A673 (cell line): ENCODE measurements around the gene PPP2R5D. TPM values are rescaled to one million over a fixed set of nuclear protein-coding genes. Genes with fewer than 3 reads are reported as not detected.

Source experiments
- BruUV-seq: library from RNA; stranded (reverse); fragments of 400-500 nt; replicated peaks from 2 replicates; lab custom pipeline; 2021; lab: Mats Ljungman, UMichigan
- CTCF ChIA-PET: fragments of 300-600 bp; sonication (Branson Sonifier 250); formaldehyde crosslinking; loops from one replicate; lab custom pipeline; 2022; ENCODE audit warnings: antibody characterized with exemption; lab: Charles Lee
- POLR2A ChIA-PET: fragments of 300-600 bp; sonication (Branson Sonifier 250); formaldehyde crosslinking; loops from one replicate; lab custom pipeline; 2022; ENCODE audit warnings: antibody characterized with exemption; ENCODE audit not compliant: low non-redundant PET; lab: Charles Lee
- DNase-seq: peaks from one replicate; pipeline ENCODE4 v3.0.0-alpha.2; 2015; ENCODE audit warnings: low spot score
- H3K27ac ChIP-seq: fragments of 200-600 bp; sonication (generic); 2 replicates; pipeline ENCODE4 v1.5.1; 2016; ENCODE audit warnings: mixed run types, low read depth, mild to moderate bottlenecking, mixed read lengths, antibody characterized with exemption, low read length; ENCODE audit not compliant: poor library complexity, severe bottlenecking
- H3K27me3 ChIP-seq: fragments of 200-600 bp; sonication (generic); replicated peaks from 2 replicates; pipeline ENCODE4 v1.6.1; 2017; ENCODE audit warnings: mixed run types, low read depth, mild to moderate bottlenecking, mixed read lengths, antibody characterized with exemption, low read length; ENCODE audit not compliant: insufficient read depth, poor library complexity
- H3K36me3 ChIP-seq: fragments of 200-600 bp; sonication (generic); 2 replicates; pipeline ENCODE4 v1.6.1; 2016; ENCODE audit warnings: mixed run types, mild to moderate bottlenecking, mixed read lengths, antibody characterized with exemption, low read length; ENCODE audit not compliant: insufficient read depth, poor library complexity, severe bottlenecking
- H3K4me1 ChIP-seq: fragments of 200-600 bp; sonication (generic); 2 replicates; pipeline ENCODE4 v1.6.1; 2017; ENCODE audit warnings: mixed run types, mild to moderate bottlenecking, mixed read lengths, antibody characterized with exemption, low read length; ENCODE audit not compliant: insufficient read depth, poor library complexity, severe bottlenecking
- H3K4me3 ChIP-seq: fragments of 200-600 bp; sonication (generic); 2 replicates; pipeline ENCODE4 v1.5.1; 2016; ENCODE audit warnings: low read depth, mixed run types, mild to moderate bottlenecking, mixed read lengths, low read length; ENCODE audit not compliant: poor library complexity, severe bottlenecking
- H3K9me3 ChIP-seq: fragments of 200-600 bp; sonication (generic); 2 replicates; pipeline ENCODE4 v1.6.1; 2016; ENCODE audit warnings: mixed run types, low read depth, mild to moderate bottlenecking, mixed read lengths, antibody characterized with exemption, low read length; ENCODE audit not compliant: poor library complexity, severe bottlenecking
- EZH2 ChIP-seq: fragments of 200-600 bp; sonication (generic); IDR thresholded peaks from 2 replicates; pipeline ENCODE4 v1.6.1; 2017; ENCODE audit warnings: borderline replicate concordance, low read depth, mild to moderate bottlenecking, mixed read lengths, antibody characterized with exemption, low read length; ENCODE audit not compliant: poor library complexity, severe bottlenecking
- intact Hi-C: fragments of 100-400 bp; cut with micrococcal nuclease; formaldehyde crosslinking; loops from one replicate; pipeline ENCODE4 v1.10.0; 2022; ENCODE audit not compliant: unreplicated experiment
- total RNA-seq: library from RNA; stranded (reverse); gene quantifications from 2 replicates; pipeline ENCODE4 v1.2.3, GENCODE V29; 2021
- TF ChIP-seq, protein P1 (sequence below): fragments of 300-800, 200-600 bp; sonication (generic); conservative IDR thresholded peaks from 2 replicates; pipeline ENCODE4 v1.5.1; 2017; ENCODE audit warnings: low read depth, mild to moderate bottlenecking, antibody characterized with exemption, low read length, moderate library complexity, mixed read lengths

PPP2R5D gene
- total RNA-seq, 1 experiment from 2014 or later, result 73.6 TPM

GRCh38 chr6:43001843-43002242, 17.5 kb downstream of the PPP2R5D start:
- no TSS peak for BruUV-seq
- H3K9me3 ChIP-seq, result no peaks in the 10 kb centered on the region
- no peaks in the 10 kb centered on the region for H3K27me3 ChIP-seq
- intact Hi-C loops, result no loop called here
- H3K36me3 ChIP-seq, result peaks cover under 1% of the 10 kb centered on the region
- ChIA-PET CTCF (no interaction called here), POLR2A (no interaction called here)
- no peak for DNase-seq
- no peak overlapping the region for H3K27ac ChIP-seq
- H3K4me3 ChIP-seq, result no peak overlapping the region
- no peak for TF ChIP-seq EZH2
- TF ChIP-seq, protein P1, sequence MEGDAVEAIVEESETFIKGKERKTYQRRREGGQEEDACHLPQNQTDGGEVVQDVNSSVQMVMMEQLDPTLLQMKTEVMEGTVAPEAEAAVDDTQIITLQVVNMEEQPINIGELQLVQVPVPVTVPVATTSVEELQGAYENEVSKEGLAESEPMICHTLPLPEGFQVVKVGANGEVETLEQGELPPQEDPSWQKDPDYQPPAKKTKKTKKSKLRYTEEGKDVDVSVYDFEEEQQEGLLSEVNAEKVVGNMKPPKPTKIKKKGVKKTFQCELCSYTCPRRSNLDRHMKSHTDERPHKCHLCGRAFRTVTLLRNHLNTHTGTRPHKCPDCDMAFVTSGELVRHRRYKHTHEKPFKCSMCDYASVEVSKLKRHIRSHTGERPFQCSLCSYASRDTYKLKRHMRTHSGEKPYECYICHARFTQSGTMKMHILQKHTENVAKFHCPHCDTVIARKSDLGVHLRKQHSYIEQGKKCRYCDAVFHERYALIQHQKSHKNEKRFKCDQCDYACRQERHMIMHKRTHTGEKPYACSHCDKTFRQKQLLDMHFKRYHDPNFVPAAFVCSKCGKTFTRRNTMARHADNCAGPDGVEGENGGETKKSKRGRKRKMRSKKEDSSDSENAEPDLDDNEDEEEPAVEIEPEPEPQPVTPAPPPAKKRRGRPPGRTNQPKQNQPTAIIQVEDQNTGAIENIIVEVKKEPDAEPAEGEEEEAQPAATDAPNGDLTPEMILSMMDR, result no peak
- H3K4me1 ChIP-seq, result no peaks in the 10 kb centered on the region

- H3K27ac ChIP-seq, result no peak overlapping the region
- TF ChIP-seq, protein P1, result no peak
- intact Hi-C loops, result no loop called here
- H3K4me1 ChIP-seq, result no peaks in the 10 kb centered on the region
- no peak overlapping the region for H3K4me3 ChIP-seq
- POLR2A ChIA-PET, result no interaction called here
- no peaks in the 10 kb centered on the region for H3K27me3 ChIP-seq
- CTCF ChIA-PET, result no interaction called here
- peaks cover 40% of the 10 kb centered on the region for H3K36me3 ChIP-seq
- H3K9me3 ChIP-seq, result no peaks in the 10 kb centered on the region
- DNase-seq, result no peak
- no TSS peak for BruUV-seq
Measured at GRCh38 chr6:43005844-43006243, 21.5 kb downstream of the PPP2R5D start.

GRCh38 chr6:43006251-43006650, 21.9 kb downstream of the PPP2R5D start:
- H3K27me3 ChIP-seq, result no peaks in the 10 kb centered on the region
- H3K27ac ChIP-seq, result no peak overlapping the region
- intact Hi-C loops, result no loop called here
- DNase-seq, result no peak
- no peaks in the 10 kb centered on the region for H3K9me3 ChIP-seq
- no TSS peak for BruUV-seq
- no peak overlapping the region for H3K4me3 ChIP-seq
- CTCF ChIA-PET, result interaction anchor here (0.5 kb wide), 1 partner anchor 1398 kb away, joined by 4 read pairs; no protein-coding TSS in a partner anchor
- peaks cover 44% of the 10 kb centered on the region for H3K36me3 ChIP-seq
- no peaks in the 10 kb centered on the region for H3K4me1 ChIP-seq
- TF ChIP-seq, protein P1, result no peak
- TF ChIP-seq EZH2, result no peak
- POLR2A ChIA-PET, result interaction anchor here (0.7 kb wide), 1 partner anchor 118 kb away, joined by 3 read pairs; no protein-coding TSS in a partner anchor
